Measurements from ENCODE around the gene FSCB. TPM values are rescaled to one million over a fixed set of nuclear protein-coding genes. Genes with fewer than 3 reads are reported as not detected.

FSCB gene
- total RNA-seq, 1 donor from 2014 or later, result not detected

DNA sequence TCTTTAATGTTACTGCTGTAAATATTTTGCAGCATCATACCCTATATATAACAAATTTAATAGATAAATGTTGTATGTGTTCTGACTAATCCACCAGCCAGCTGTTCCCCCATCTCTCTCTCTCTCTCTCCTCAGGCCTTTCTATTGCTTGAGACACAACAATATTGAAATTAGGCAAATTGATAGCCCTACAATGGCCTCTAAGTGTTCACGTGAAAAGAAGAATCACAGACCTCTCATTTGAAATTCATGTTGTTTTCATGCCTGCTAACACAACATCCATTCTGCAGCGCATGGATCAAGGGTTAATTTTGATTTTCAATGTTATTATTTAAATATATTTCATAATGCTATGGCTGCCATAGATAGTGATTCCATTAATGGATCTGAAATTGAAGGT is 1.8 kb upstream of the FSCB start:
- Mint-ChIP-seq H3K27ac (ENCODE audit: unreplicated experiment) (no peak overlapping the region), H3K9me3 (peaks cover 3% of the 10 kb centered on the region), H3K4me3 (no peak overlapping the region), H3K4me1 (no peaks in the 10 kb centered on the region), H3K27me3 (ENCODE audit: low read depth) (peaks cover 2% of the 10 kb centered on the region), H3K36me3 (ENCODE audit: low read depth) (no peaks in the 10 kb centered on the region)
- TF ChIP-seq, protein P1, sequence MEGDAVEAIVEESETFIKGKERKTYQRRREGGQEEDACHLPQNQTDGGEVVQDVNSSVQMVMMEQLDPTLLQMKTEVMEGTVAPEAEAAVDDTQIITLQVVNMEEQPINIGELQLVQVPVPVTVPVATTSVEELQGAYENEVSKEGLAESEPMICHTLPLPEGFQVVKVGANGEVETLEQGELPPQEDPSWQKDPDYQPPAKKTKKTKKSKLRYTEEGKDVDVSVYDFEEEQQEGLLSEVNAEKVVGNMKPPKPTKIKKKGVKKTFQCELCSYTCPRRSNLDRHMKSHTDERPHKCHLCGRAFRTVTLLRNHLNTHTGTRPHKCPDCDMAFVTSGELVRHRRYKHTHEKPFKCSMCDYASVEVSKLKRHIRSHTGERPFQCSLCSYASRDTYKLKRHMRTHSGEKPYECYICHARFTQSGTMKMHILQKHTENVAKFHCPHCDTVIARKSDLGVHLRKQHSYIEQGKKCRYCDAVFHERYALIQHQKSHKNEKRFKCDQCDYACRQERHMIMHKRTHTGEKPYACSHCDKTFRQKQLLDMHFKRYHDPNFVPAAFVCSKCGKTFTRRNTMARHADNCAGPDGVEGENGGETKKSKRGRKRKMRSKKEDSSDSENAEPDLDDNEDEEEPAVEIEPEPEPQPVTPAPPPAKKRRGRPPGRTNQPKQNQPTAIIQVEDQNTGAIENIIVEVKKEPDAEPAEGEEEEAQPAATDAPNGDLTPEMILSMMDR (conservative IDR thresholded peaks at IDR 0.05), result no peak
- DNase-seq (ENCODE audit: low read depth, low spot score), result no peak

DNA sequence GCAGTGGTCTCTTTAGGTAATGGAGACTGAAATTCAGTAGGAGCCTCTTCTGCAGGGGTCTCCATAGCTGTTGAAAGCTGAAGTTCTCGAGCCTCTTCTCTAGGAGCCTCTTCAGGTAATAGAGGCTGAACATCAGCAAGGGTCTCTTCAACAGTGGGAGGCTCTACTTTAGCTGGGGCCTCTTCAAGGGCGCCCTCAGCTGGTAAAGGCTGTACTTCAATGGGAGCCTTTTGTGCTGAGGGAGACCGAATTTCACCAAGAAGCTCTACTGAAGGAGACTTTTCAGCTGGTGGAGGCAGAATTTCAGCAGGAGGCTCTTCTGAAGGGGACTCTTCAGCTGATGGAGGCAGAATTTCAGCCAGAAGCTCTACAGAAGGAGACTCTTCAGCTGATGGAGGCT is 1.5 kb downstream of the FSCB start:
- no peaks in the 10 kb centered on the region for H3K27me3 Mint-ChIP-seq (ENCODE audit: low read depth)
- H3K4me1 Mint-ChIP-seq, result no peaks in the 10 kb centered on the region
- H3K36me3 Mint-ChIP-seq (ENCODE audit: low read depth), result no peaks in the 10 kb centered on the region
- no peak overlapping the region for H3K4me3 Mint-ChIP-seq
- H3K27ac Mint-ChIP-seq (ENCODE audit: unreplicated experiment), result no peak overlapping the region
- TF ChIP-seq, protein P1 (conservative IDR thresholded peaks at IDR 0.05), result no peak
- DNase-seq (ENCODE audit: low read depth, low spot score), result no peak
- H3K9me3 Mint-ChIP-seq, result no peaks in the 10 kb centered on the region

- Mint-ChIP-seq H3K4me3 (no peak overlapping the region), H3K9me3 (peaks cover 5% of the 10 kb centered on the region), H3K27me3 (ENCODE audit: low read depth) (no peaks in the 10 kb centered on the region), H3K4me1 (no peaks in the 10 kb centered on the region), H3K27ac (ENCODE audit: unreplicated experiment) (no peak overlapping the region), H3K36me3 (ENCODE audit: low read depth) (no peaks in the 10 kb centered on the region)
- TF ChIP-seq, protein P1 (conservative IDR thresholded peaks at IDR 0.05), result no peak
- DNase-seq (ENCODE audit: low read depth, low spot score), result no peak
Observed at GRCh38 chr14:44497148-44497547, 9.9 kb downstream of the FSCB start.

GRCh38 chr14:44494137-44494536 is 12.9 kb downstream of the FSCB start:
- H3K9me3 Mint-ChIP-seq, result peaks cover 2% of the 10 kb centered on the region
- H3K27ac Mint-ChIP-seq (ENCODE audit: unreplicated experiment), result no peak overlapping the region
- DNase-seq (ENCODE audit: low read depth, low spot score), result no peak
- no peaks in the 10 kb centered on the region for H3K4me1 Mint-ChIP-seq
- H3K27me3 Mint-ChIP-seq (ENCODE audit: low read depth), result no peaks in the 10 kb centered on the region
- no peaks in the 10 kb centered on the region for H3K36me3 Mint-ChIP-seq (ENCODE audit: low read depth)
- TF ChIP-seq, protein P1 (conservative IDR thresholded peaks at IDR 0.05), result no peak
- no peak overlapping the region for H3K4me3 Mint-ChIP-seq

DNA sequence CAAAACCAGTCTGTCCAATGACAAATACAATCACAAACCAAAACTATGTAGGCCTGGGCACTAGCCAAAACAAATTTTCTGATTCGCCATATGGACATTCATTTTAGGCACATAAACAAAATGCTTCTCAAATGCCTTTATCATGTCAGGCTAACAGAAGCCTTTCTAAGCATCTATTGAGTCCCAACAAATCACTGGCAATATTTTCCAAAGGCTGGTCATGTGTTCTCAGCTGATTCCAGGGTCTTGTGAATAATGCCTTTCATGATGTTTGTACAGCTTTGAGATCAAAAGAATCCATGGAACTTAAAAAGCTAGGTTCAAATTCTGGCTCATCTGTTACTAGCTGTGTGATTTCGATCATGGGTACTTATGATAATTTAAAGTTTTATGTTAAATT is 16.1 kb downstream of the FSCB start:
- TF ChIP-seq, protein P1 (conservative IDR thresholded peaks at IDR 0.05), result no peak
- H3K4me1 Mint-ChIP-seq, result no peaks in the 10 kb centered on the region
- no peaks in the 10 kb centered on the region for H3K36me3 Mint-ChIP-seq (ENCODE audit: low read depth)
- H3K27ac Mint-ChIP-seq (ENCODE audit: unreplicated experiment), result no peak overlapping the region
- H3K9me3 Mint-ChIP-seq, result peaks cover 2% of the 10 kb centered on the region
- no peak for DNase-seq (ENCODE audit: low read depth, low spot score)
- no peak overlapping the region for H3K4me3 Mint-ChIP-seq
- no peaks in the 10 kb centered on the region for H3K27me3 Mint-ChIP-seq (ENCODE audit: low read depth)

GRCh38 chr14:44477953-44478352 is 29.1 kb downstream of the FSCB start:
- Mint-ChIP-seq H3K36me3 (ENCODE audit: low read depth) (no peaks in the 10 kb centered on the region), H3K27me3 (ENCODE audit: low read depth) (peaks cover 3% of the 10 kb centered on the region), H3K9me3 (no peaks in the 10 kb centered on the region), H3K27ac (ENCODE audit: unreplicated experiment) (no peak overlapping the region), H3K4me1 (no peaks in the 10 kb centered on the region), H3K4me3 (no peak overlapping the region)
- DNase-seq (ENCODE audit: low read depth, low spot score), result no peak
- TF ChIP-seq, protein P1 (conservative IDR thresholded peaks at IDR 0.05), result no peak

Measured in neural crest cell (in vitro differentiated cells).